ENCODE measurements around the gene INPP4A. TPM values are rescaled to one million over a fixed set of nuclear protein-coding genes. Genes with fewer than 3 reads are reported as not detected.
A peak's percentile ranks its signal among the peaks of the same experiment; 100 is the strongest.

The INPP4A gene
- total and polyA plus RNA-seq, 10 of the 15 experiments (the other 5 are each of a cell fraction or from before 2014, with no cell fraction given), result 4.7 to 62.3 (median 36.9) TPM

GRCh38 chr2:98582523-98582922 is 137.9 kb downstream of the INPP4A start:
- POLR2A ChIA-PET, result no interaction called here
- Histone ChIP-seq H3K27me3 (replicated peaks in 1 of 2; ENCODE audit: control insufficient read depth in 2 of 2, insufficient read depth in 2 of 2, low read length in 1 of 2) (no peaks in the 10 kb centered on the region), H3K9ac (ENCODE audit: control insufficient read depth, insufficient read depth, low read length) (no peak overlapping the region), H3K9me3 (replicated peaks; ENCODE audit: control insufficient read depth, insufficient read depth, low read length) (no peaks in the 10 kb centered on the region), H3K27ac (ENCODE audit: control insufficient read depth, insufficient read depth) (no peak overlapping the region), H3K4me3 (no peak overlapping the region), H2AFZ (ENCODE audit: control insufficient read depth, low read depth, low read length) (no peak overlapping the region), H3K4me1 (ENCODE audit: control insufficient read depth, insufficient read depth, low read length) (peaks cover 8% of the 10 kb centered on the region; the same call in 1 of the 2 replicates), H3K79me2 (ENCODE audit: control insufficient read depth, insufficient read depth, low read length) (no peaks in the 10 kb centered on the region), H3K36me3 (ENCODE audit: control insufficient read depth in 2 of 2, insufficient read depth in 2 of 2, low read length in 1 of 2) (peaks cover 26 to 30% of the 10 kb centered on the region in 2 experiments), H4K20me1 (ENCODE audit: control insufficient read depth, insufficient read depth) (no peaks in the 10 kb centered on the region; the same call in 1 of the 2 replicates), H3K4me2 (ENCODE audit: control insufficient read depth, insufficient read depth) (no peak overlapping the region)
- no peak for ATAC-seq
- BruUV-seq (replicated peaks), result TSS peak; percentile 16
- RAD21 ChIA-PET (ENCODE audit: unreplicated experiment), result no interaction called here
- FAIRE-seq, result peak; percentile 44
- CTCF ChIA-PET, result no interaction called here
- intact Hi-C loops (cut with micrococcal nuclease; ENCODE audit: unreplicated experiment) (loop anchor here (10.0 kb wide), 1 partner anchor 482 kb away; no protein-coding TSS in a partner anchor), in situ Hi-C loops (cut with MboI) (no loop called here)
- WGBS (ENCODE audit: insufficient coverage, insufficient replicate concordance, low lambda C conversion rate, missing lambda C conversion rate), result 98% methylated on average over 9 of the region's 9 CpGs
- no peak for DNase-seq (ENCODE audit: low read depth, low spot score)
- SMC1A ChIA-PET (ENCODE audit: uncharacterized antibody, unreplicated experiment), result interaction anchor here (0.8 kb wide), 1 partner anchor 8 kb away, joined by 3 read pairs; no protein-coding TSS in a partner anchor
- TF ChIP-seq IKZF1 (conservative IDR thresholded peaks at IDR 0.05) (no peak), BMI1 (IDR thresholded peaks at IDR 0.05; ENCODE audit: borderline replicate concordance) (no peak), GABPA (IDR thresholded peaks at IDR 0.05; ENCODE audit: low read depth) (no peak), CTCF (IDR thresholded peaks at IDR 0.05 in 2 of 3, conservative IDR thresholded peaks at IDR 0.05 in 1 of 3; ENCODE audit: control insufficient read depth in 2 of 3, extremely low read depth in 1 of 3, insufficient read depth in 1 of 3, low read depth in 3 of 3, low read length in 3 of 3) (no peak), ELK1 (IDR thresholded peaks at IDR 0.05; ENCODE audit: low read depth, low read length) (no peak), DPF2 (IDR thresholded peaks at IDR 0.05) (no peak), YY1 (IDR thresholded peaks at IDR 0.05; ENCODE audit: low read depth, low read length) (no peak), JUNB (IDR thresholded peaks at IDR 0.05) (no peak), RELA (IDR thresholded peaks at IDR 0.05; ENCODE audit: borderline replicate concordance, partially characterized antibody) (no peak), RAD21 (IDR thresholded peaks at IDR 0.05; ENCODE audit: insufficient read depth, low read depth, low read length) (no peak), MAX (IDR thresholded peaks at IDR 0.05; ENCODE audit: low read depth, low read length) (no peak), MTA3 (IDR thresholded peaks at IDR 0.05; ENCODE audit: borderline replicate concordance, low read length) (no peak), ATF3 (IDR thresholded peaks at IDR 0.05; ENCODE audit: borderline replicate concordance, extremely low read depth, low read depth, low read length) (no peak), MXI1 (IDR thresholded peaks at IDR 0.05; ENCODE audit: low read depth, low read length) (no peak), NR2C2 (IDR thresholded peaks at IDR 0.05; ENCODE audit: borderline replicate concordance, control insufficient read depth, insufficient read length, low read depth) (no peak), POLR2AphosphoS5 (IDR thresholded peaks at IDR 0.05; ENCODE audit: low read length) (no peak), SMC3 (IDR thresholded peaks at IDR 0.05; ENCODE audit: borderline replicate concordance, low read length) (no peak)
- TF ChIP-seq, protein P1, sequence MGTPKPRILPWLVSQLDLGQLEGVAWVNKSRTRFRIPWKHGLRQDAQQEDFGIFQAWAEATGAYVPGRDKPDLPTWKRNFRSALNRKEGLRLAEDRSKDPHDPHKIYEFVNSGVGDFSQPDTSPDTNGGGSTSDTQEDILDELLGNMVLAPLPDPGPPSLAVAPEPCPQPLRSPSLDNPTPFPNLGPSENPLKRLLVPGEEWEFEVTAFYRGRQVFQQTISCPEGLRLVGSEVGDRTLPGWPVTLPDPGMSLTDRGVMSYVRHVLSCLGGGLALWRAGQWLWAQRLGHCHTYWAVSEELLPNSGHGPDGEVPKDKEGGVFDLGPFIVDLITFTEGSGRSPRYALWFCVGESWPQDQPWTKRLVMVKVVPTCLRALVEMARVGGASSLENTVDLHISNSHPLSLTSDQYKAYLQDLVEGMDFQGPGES (IDR thresholded peaks at IDR 0.05), result no peak
- TF ChIP-seq, protein P2, sequence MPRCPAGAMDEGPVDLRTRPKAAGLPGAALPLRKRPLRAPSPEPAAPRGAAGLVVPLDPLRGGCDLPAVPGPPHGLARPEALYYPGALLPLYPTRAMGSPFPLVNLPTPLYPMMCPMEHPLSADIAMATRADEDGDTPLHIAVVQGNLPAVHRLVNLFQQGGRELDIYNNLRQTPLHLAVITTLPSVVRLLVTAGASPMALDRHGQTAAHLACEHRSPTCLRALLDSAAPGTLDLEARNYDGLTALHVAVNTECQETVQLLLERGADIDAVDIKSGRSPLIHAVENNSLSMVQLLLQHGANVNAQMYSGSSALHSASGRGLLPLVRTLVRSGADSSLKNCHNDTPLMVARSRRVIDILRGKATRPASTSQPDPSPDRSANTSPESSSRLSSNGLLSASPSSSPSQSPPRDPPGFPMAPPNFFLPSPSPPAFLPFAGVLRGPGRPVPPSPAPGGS (IDR thresholded peaks at IDR 0.05; ENCODE audit: borderline replicate concordance, insufficient read depth, low read depth, low read length, poor library complexity, severe bottlenecking), result no peak

Measured in GM12878 (cell line).